Esophagus squamous epithelium (tissue), 5 donors: ENCODE data around the gene CHFR. TPM values are rescaled to one million over a fixed set of nuclear protein-coding genes. Genes with fewer than 3 reads are reported as not detected.
"Not testable (repeated sequence)": the region's sequence is repeated elsewhere in the genome, so short reads cannot be mapped to it uniquely, and the experiment has no call there.

Experiments used
- DNase-seq: peaks from one replicate; lab custom pipeline; 2025; lab: John Stamatoyannopoulos, UW
- H3K27ac ChIP-seq, 4 donors: fragments of 200-600 bp; sonication (generic); one replicate each; pipeline ENCODE4 v1.5.1; 2016 to 2019; ENCODE audit warnings: mild to moderate bottlenecking in 1 of 4
- H3K27me3 ChIP-seq, 4 donors: fragments of 200-600 bp; sonication (generic); 1 replicate in 3 of 4; 2 replicates in 1 of 4; pipeline versions ENCODE4 v1.5.1 to v1.6.0; 2017 to 2021; ENCODE audit warnings: antibody characterized with exemption in 1 of 4
- H3K36me3 ChIP-seq, 3 donors: fragments of 200-600 bp; sonication (generic); one replicate each; pipeline ENCODE4 v1.5.1; 2016 to 2019
- H3K4me1 ChIP-seq, 3 donors: fragments of 200-600 bp; sonication (generic); one replicate each; pipeline ENCODE4 v1.5.1; 2017 to 2019
- H3K4me3 ChIP-seq, 4 donors: fragments of 200-600 bp; sonication (generic); 1 replicate in 3 of 4; 2 replicates in 1 of 4; pipeline ENCODE4 v1.5.1; 2016 to 2019; ENCODE audit warnings: mild to moderate bottlenecking in 2 of 4, moderate library complexity in 1 of 4
- H3K9me3 ChIP-seq, 3 donors: fragments of 200-600 bp; sonication (generic); one replicate each; pipeline ENCODE4 v1.5.1; 2016 to 2019
- POLR2A ChIP-seq, 4 donors: fragments of 450-650 bp; IDR thresholded peaks; one replicate each; pipeline ENCODE4 v1.6.1; 2017; ENCODE audit warnings: antibody characterized with exemption in 4 of 4, mild to moderate bottlenecking in 4 of 4, moderate library complexity in 3 of 4
- WGBS, 2 donors: methylation state at CpG; one replicate each; pipeline ENCODE4 v1.1.5; 2018; 5-methylcytosine and 5-hydroxymethylcytosine counted together
- intact Hi-C: fragments of 100-400 bp; cut with DNase I; formaldehyde crosslinking; loops from one replicate; pipeline ENCODE4 v1.15.0; 2022
- total RNA-seq, 4 donors: library from RNA; depleted of rRNA; stranded (reverse); fragments of >200 nt; gene quantifications; one replicate each; pipeline ENCODE4 v1.1.0, GENCODE V29; 2016
- TF ChIP-seq, protein P1 (sequence below), 6 experiments: fragments of 450-650 bp in 4 of 6; fragments of 200-600 bp in 2 of 6; sonication (generic) in 2 of 6; IDR thresholded peaks; one replicate each; pipeline ENCODE4 v1.5.1; 2016 to 2019; ENCODE audit warnings: antibody characterized with exemption in 6 of 6, mild to moderate bottlenecking in 4 of 6, moderate library complexity in 4 of 6
- donor health status: DM: yes; HTN: yes; CAD: no.

The CHFR gene
- total RNA-seq, 4 donors from 2014 or later: 19.0 to 37.9 (median 35.8) TPM

DNA sequence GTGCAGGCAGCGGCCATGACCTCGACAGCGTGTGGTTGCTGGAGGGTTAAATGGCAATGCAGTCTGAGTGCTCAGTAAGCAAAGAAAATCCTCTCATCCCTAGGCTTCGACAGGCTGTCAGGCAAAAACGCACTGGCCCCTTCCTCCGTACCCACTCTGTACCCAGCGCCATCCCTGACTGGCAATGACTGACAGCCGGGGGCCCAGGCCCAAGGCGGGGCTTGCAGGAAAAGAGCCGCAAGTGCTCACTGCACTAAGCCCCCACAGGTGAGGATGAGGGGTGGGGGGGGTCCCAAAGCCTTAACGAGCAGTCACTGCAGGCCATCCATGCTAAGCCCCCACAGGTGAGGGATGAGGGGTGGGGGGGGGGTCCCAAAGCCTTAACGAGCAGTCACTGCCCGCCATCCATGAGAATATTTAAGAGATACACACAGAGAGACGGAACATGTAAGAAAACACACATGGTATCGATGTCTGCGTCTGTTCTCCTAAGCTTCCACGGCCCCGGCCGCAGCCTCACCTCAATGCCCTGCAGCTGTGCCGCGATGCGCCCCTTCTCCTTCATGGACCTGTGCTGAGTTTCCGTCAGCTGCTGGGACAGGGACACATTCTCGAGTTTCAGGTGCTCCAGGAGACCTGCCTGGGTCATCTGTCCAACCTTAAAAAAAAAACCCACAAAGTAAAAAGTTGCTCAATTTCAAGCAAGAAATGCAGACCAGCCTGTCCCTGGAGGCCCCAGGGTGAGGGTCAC is 89.4 kb downstream of the CHFR start:
- no peak for TF ChIP-seq POLR2A (IDR thresholded peaks at IDR 0.05)
- TF ChIP-seq, protein P1, sequence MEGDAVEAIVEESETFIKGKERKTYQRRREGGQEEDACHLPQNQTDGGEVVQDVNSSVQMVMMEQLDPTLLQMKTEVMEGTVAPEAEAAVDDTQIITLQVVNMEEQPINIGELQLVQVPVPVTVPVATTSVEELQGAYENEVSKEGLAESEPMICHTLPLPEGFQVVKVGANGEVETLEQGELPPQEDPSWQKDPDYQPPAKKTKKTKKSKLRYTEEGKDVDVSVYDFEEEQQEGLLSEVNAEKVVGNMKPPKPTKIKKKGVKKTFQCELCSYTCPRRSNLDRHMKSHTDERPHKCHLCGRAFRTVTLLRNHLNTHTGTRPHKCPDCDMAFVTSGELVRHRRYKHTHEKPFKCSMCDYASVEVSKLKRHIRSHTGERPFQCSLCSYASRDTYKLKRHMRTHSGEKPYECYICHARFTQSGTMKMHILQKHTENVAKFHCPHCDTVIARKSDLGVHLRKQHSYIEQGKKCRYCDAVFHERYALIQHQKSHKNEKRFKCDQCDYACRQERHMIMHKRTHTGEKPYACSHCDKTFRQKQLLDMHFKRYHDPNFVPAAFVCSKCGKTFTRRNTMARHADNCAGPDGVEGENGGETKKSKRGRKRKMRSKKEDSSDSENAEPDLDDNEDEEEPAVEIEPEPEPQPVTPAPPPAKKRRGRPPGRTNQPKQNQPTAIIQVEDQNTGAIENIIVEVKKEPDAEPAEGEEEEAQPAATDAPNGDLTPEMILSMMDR (IDR thresholded peaks at IDR 0.05): no peak
- Histone ChIP-seq H3K4me1 (no peaks in the 10 kb centered on the region), H3K9me3 (no peaks in the 10 kb centered on the region), H3K27me3 (no peaks in the 10 kb centered on the region), H3K27ac (no peak overlapping the region), H3K36me3 (peaks cover 61 to 96% (median 67%) of the 10 kb centered on the region in 3 donors), H3K4me3 (no peak overlapping the region)
- WGBS, 2 donors: 92 to 96% methylated on average over 12 to 15 of the region's 24 CpGs
- DNase-seq: no peak
- intact Hi-C loops: no loop called here

- WGBS, 2 donors: 91 to 96% methylated on average over 3 to 11 of the region's 14 CpGs
- no peak for DNase-seq
- no peaks in the 10 kb centered on the region for H3K9me3 ChIP-seq
Observed at GRCh38 chr12:132795847-132796246, 91.6 kb downstream of the CHFR start.

DNA sequence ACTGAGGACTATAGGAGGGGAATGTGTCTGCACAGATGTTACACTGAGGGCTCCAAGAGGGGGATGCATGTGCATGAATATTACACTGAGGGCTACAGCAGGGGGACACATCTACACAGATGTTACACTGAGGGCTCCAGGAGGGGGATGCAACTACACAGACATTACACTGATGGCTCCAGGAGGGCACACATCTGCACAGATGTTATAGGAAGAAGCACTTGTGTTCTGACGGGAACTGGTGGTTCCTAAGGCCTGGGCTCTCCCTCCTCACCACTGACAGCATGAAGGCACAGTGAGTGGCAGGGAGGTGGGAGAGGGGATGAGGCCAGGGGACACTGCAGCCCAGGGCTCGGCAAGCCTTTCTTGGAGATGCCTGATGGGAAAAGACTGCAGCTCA is 95.5 kb downstream of the CHFR start:
- H3K4me3 ChIP-seq, H3K4me1 ChIP-seq, H3K27me3 ChIP-seq, DNase-seq, H3K9me3 ChIP-seq, H3K27ac ChIP-seq, intact Hi-C loops: not testable (repeated sequence)
- WGBS, 2 donors: 83 to 100% methylated on average over 1 to 2 of the region's 2 CpGs
- H3K36me3 ChIP-seq: peaks cover 38 to 95% (median 42%) of the 10 kb centered on the region in 3 donors

More at GRCh38 chr12:132795847-132796246, 91.6 kb downstream of the CHFR start:
- intact Hi-C loops: no loop called here
- Histone ChIP-seq H3K27me3 (no peaks in the 10 kb centered on the region), H3K4me3 (no peak overlapping the region), H3K27ac (no peak overlapping the region), H3K36me3 (peaks cover 47 to 95% (median 53%) of the 10 kb centered on the region in 3 donors), H3K4me1 (no peaks in the 10 kb centered on the region)
- TF ChIP-seq POLR2A (IDR thresholded peaks at IDR 0.05): no peak
- TF ChIP-seq, protein P1 (IDR thresholded peaks at IDR 0.05): no peak

GRCh38 chr12:132789099-132789471 is 98.3 kb downstream of the CHFR start:
- DNase-seq: no peak
- no peaks in the 10 kb centered on the region for H3K4me1 ChIP-seq
- no peak overlapping the region for H3K4me3 ChIP-seq
- 94 to 97% methylated on average over 6 to 18 of the region's 21 CpGs for WGBS, 2 donors
- H3K36me3 ChIP-seq: peaks cover 39 to 95% (median 40%) of the 10 kb centered on the region in 3 donors
- no peaks in the 10 kb centered on the region for H3K9me3 ChIP-seq
- H3K27me3 ChIP-seq: no peaks in the 10 kb centered on the region
- intact Hi-C loops: no loop called here
- no peak overlapping the region for H3K27ac ChIP-seq
- no peak for TF ChIP-seq POLR2A (IDR thresholded peaks at IDR 0.05)
- TF ChIP-seq, protein P1 (IDR thresholded peaks at IDR 0.05): no peak

- DNase-seq: no peak
- no peaks in the 10 kb centered on the region for H3K4me1 ChIP-seq
- TF ChIP-seq, protein P1 (IDR thresholded peaks at IDR 0.05): no peak
- no peak for TF ChIP-seq POLR2A (IDR thresholded peaks at IDR 0.05)
- no peaks in the 10 kb centered on the region for H3K9me3 ChIP-seq
- no peak overlapping the region for H3K4me3 ChIP-seq
- no peak overlapping the region for H3K27ac ChIP-seq
- WGBS, 2 donors: 95 to 97% methylated on average over 13 to 26 of the region's 29 CpGs
- intact Hi-C loops: no loop called here
- H3K36me3 ChIP-seq: peaks cover 40 to 95% (median 43%) of the 10 kb centered on the region in 3 donors
- no peaks in the 10 kb centered on the region for H3K27me3 ChIP-seq
Observed at GRCh38 chr12:132788375-132789098, 98.9 kb downstream of the CHFR start.
